HUES6 (cell line): Measurements from ENCODE around the gene DERL2.
"Not testable (repeated sequence)": the region's sequence is repeated elsewhere in the genome, so short reads cannot be mapped to it uniquely, and the experiment has no call there.

Experiments
- H3K27ac ChIP-seq: 2 replicates; pipeline ENCODE4 v1.7.0; 2013; ENCODE audit warnings: low read depth, mild to moderate bottlenecking, low read length, inconsistent platforms
- H3K27me3 ChIP-seq: 2 replicates; pipeline ENCODE4 v1.6.1; 2013; ENCODE audit warnings: low read length; ENCODE audit not compliant: control insufficient read depth, insufficient read depth
- H3K36me3 ChIP-seq: 2 replicates; pipeline ENCODE4 v1.6.1; 2013; ENCODE audit warnings: low read length; ENCODE audit not compliant: control insufficient read depth, insufficient read depth
- H3K4me1 ChIP-seq: 2 replicates; pipeline ENCODE4 v1.6.1; 2013; ENCODE audit warnings: low read length; ENCODE audit not compliant: control insufficient read depth, insufficient read depth
- H3K4me3 ChIP-seq: 2 replicates; pipeline ENCODE4 v1.5.1; 2013; ENCODE audit warnings: low read depth, low read length
- H3K9ac ChIP-seq: one replicate; pipeline ENCODE4 v1.6.1; 2013; ENCODE audit warnings: mild to moderate bottlenecking, low read length
- H3K9me3 ChIP-seq: 2 replicates; pipeline ENCODE4 v1.6.1; 2013; ENCODE audit warnings: low read depth, low read length; ENCODE audit not compliant: control insufficient read depth, insufficient read depth

Gene DERL2

GRCh38 chr17:5435781-5436315, 50.1 kb downstream of the DERL2 start:
- not testable (repeated sequence) for H3K9ac ChIP-seq, H3K27me3 ChIP-seq, H3K9me3 ChIP-seq, H3K27ac ChIP-seq, H3K4me3 ChIP-seq
- Histone ChIP-seq H3K4me1 (peaks cover 11% of the 10 kb centered on the region), H3K36me3 (peaks cover 67% of the 10 kb centered on the region)

GRCh38 chr17:5434984-5435383, 51.0 kb downstream of the DERL2 start:
- Histone ChIP-seq H3K27me3 (no peaks in the 10 kb centered on the region), H3K9ac (no peak overlapping the region), H3K4me3 (no peak overlapping the region), H3K27ac (no peak overlapping the region), H3K9me3 (no peaks in the 10 kb centered on the region), H3K4me1 (peaks cover 11% of the 10 kb centered on the region), H3K36me3 (peaks cover 74% of the 10 kb centered on the region)

- Histone ChIP-seq H3K4me1 (no peaks in the 10 kb centered on the region), H3K4me3 (no peak overlapping the region), H3K27ac (no peak overlapping the region), H3K9ac (no peak overlapping the region), H3K9me3 (no peaks in the 10 kb centered on the region), H3K36me3 (peaks cover 92% of the 10 kb centered on the region), H3K27me3 (no peaks in the 10 kb centered on the region)
These were observed 53.9 kb downstream of the DERL2 start for GRCh38 chr17:5431949-5432556.

GRCh38 chr17:5431234-5431633, 54.7 kb downstream of the DERL2 start:
- not testable (repeated sequence) for H3K4me3 ChIP-seq, H3K4me1 ChIP-seq, H3K27ac ChIP-seq, H3K9me3 ChIP-seq, H3K9ac ChIP-seq, H3K27me3 ChIP-seq
- H3K36me3 ChIP-seq: peaks cover 86% of the 10 kb centered on the region

DNA sequence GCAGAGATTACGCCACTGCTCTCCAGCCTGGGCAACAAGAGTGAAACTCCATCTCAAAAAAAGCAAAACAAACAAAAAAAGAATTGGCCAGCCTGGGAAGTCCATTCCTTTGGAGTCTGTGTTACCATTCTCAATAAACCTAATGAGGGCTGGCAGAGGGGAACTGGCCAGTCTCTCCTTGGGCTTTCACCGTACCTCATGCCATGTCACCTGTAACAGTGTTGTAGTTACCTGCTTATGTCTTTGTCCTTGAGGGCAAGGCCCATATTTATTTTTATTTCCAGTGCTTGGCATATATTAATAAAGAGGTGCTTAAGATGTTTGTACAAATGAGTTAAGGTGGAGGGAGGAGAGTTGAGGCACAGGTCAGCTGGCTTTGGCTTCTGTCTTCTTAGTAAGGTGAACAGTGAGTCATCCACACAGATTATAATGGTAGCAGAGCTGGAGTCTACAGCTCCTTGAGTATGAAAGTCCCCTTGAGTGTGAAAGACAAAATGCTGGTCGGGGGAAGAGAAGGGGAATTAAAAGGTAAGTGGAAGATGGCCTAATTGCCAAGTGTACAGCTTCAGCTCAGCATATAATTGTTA, 55.5 kb downstream of the DERL2 start:
- Histone ChIP-seq H3K9ac (no peak overlapping the region), H3K9me3 (no peaks in the 10 kb centered on the region), H3K4me1 (no peaks in the 10 kb centered on the region), H3K27me3 (no peaks in the 10 kb centered on the region), H3K27ac (no peak overlapping the region), H3K4me3 (no peak overlapping the region), H3K36me3 (peaks cover 89% of the 10 kb centered on the region)

DNA sequence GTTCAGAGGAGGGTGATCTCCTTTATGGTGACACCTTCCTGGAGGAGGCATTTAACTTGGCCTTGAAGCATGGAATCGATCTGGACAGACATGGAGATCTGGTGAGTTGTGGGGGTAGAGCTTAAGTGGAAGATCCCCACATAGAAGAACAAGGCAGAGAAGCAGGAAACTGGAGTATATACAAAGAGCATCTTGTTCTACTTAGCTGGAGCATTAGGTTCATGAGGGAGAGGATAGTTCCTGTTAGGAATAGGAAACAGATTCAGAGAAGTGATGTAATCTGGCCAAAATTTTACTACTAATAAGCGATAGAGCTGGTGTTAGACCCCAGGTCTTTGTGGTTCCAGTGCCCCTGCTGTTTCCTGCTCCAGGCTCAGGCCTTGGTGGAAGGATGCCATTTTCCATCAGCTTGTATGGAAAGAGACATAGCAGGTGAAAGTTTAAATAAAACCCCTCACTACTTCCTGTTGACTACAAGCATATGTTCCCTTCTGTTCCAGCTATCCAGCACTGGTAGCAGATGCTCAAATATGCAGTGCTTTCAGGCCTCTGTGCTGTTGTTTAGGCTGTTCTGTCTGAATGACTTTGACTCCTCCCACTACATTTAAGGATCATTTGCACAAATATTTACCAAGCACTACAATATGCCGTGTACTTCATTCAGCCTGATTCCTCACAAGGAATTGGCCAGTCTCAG, 56.6 kb downstream of the DERL2 start:
- Histone ChIP-seq H3K4me3 (no peak overlapping the region), H3K36me3 (peaks cover 91% of the 10 kb centered on the region)

DNA sequence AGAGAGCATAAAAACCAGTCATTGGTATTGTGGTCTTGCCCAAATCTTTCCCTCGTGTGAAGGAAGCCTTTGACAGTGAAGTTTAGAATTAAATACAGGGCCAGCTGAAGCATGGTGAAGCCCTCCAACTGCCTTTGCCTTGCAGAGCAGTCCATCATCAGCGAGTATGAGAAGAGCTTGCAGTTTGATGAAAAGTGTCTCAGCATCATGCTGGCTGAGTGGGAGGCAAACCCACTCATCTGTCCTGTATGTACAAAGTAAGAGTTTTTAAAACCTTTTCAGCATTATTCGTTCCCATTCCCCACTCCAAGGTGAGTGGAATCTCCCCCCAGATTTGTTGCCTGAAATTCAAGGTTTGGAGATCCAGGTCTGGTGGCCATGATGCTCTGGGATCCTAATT, 60.2 kb downstream of the DERL2 start:
- no peaks in the 10 kb centered on the region for H3K27me3 ChIP-seq
- H3K4me1 ChIP-seq: no peaks in the 10 kb centered on the region
- no peak overlapping the region for H3K9ac ChIP-seq
- H3K4me3 ChIP-seq: no peak overlapping the region
- no peaks in the 10 kb centered on the region for H3K9me3 ChIP-seq
- H3K27ac ChIP-seq: no peak overlapping the region
- peaks cover 86% of the 10 kb centered on the region for H3K36me3 ChIP-seq

More for the DNA sequence above, 56.6 kb downstream of the DERL2 start:
- H3K9me3 ChIP-seq: no peaks in the 10 kb centered on the region
- no peaks in the 10 kb centered on the region for H3K27me3 ChIP-seq
- no peak overlapping the region for H3K9ac ChIP-seq
- H3K27ac ChIP-seq: no peak overlapping the region
- H3K4me1 ChIP-seq: no peaks in the 10 kb centered on the region

DNA sequence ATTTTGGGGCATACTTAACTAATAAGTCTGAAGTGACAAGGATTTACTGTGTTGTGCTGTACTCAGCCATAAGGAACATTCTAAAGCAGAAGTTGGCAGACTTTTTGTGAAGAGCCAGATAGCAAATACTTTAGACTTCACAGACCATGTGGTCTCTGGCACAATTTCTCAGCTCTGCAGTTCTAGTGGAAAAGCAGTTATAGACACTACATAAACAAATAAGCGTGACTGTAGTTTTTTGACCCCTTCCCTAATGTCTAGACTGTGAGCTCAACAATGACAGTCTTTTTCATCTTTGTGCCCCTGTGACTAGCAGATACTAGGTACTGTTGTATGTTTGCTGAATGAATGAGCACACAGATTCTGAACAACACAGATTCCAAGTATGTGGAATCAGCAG, 61.1 kb downstream of the DERL2 start:
- Histone ChIP-seq H3K4me3 (no peak overlapping the region), H3K36me3 (peaks cover 80% of the 10 kb centered on the region), H3K9ac (no peak overlapping the region), H3K4me1 (no peaks in the 10 kb centered on the region), H3K27me3 (no peaks in the 10 kb centered on the region), H3K27ac (no peak overlapping the region), H3K9me3 (no peaks in the 10 kb centered on the region)

- Histone ChIP-seq H3K9me3 (no peaks in the 10 kb centered on the region), H3K4me1 (no peaks in the 10 kb centered on the region), H3K27me3 (no peaks in the 10 kb centered on the region), H3K27ac (no peak overlapping the region), H3K4me3 (no peak overlapping the region), H3K9ac (no peak overlapping the region), H3K36me3 (peaks cover 56% of the 10 kb centered on the region)
These were observed 63.5 kb downstream of the DERL2 start for GRCh38 chr17:5422505-5422904.
